GM18861 (cell line): ENCODE results near the gene PTGDS.

Source experiments
- ATAC-seq: cut with Tn5 transposase; IDR thresholded peaks from one replicate; pipeline ENCODE4 v1.9.1; 2021; ENCODE audit not compliant: unreplicated experiment

Gene PTGDS

GRCh38 chr9:136945333-136946227 lies 31.7 kb upstream of the PTGDS start:
- ATAC-seq: no peak

DNA sequence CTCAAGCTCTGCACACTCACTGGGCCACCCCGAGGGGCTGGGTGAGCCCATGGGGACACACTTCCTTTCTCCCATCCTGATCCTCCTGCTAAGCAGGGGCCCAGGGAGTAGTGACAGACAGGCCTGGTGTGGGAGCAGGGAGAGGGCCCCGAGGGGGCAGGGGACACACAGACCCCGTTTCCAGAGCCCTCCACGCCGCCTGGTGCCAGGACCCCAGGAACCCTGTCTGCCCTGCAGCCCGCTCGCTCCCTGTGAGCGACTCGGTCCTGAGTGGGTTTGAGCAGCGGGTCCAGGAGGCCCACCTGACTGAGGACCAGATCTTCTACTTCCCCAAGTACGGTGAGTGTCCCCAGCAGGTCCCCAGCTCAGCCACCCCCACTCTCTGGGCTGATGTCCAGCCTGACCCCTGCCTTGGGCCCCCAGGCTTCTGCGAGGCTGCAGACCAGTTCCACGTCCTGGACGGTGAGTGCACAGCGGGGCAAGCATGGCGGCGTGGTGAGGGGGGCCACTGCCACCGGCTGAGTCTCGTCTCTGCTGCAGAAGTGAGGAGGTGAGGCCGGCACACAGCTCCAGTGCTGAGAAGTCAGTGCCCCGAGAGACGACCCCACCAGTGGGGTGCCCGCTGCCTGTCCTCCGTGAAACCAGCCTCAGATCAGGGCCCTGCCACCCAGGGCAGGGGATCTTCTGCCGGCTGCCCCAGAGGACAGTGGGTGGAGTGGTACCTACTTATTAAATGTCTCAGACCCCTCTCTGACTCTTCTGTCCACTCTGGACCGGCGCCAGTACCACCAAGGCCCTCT lies 30.9 kb upstream of the PTGDS start:
- no peak for ATAC-seq

- no peak for ATAC-seq
Observed at GRCh38 chr9:136947028-136947891, 30.0 kb upstream of the PTGDS start.

DNA sequence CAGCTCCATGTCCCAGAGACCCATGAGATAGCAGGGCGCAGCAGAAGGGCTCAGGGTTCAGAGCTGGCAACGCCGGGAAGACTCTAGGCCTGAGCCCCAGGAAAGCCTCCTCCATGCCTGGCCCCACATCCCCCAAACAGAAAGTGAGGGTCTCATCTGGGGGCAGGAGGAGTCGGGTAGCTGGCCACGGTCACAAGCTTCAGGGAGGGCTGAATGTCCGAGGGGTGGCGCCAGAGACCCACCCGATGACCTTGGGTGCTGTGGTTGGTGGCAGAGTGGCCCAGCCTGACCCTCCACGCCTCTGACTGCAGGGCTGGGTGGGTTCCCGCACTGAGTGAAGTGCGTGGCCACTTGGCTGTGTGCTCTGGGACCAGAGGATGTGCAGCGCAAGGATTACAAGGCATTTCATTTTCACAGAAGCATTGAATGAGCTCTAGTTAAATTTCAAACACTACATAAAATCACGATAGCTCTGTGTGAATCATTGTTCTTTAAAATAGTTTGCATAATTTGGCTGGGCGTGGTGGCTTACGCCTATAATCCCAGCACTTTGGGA lies 29.3 kb upstream of the PTGDS start:
- no peak for ATAC-seq

- ATAC-seq: no peak
Observed at GRCh38 chr9:136949239-136949816, 28.0 kb upstream of the PTGDS start.

DNA sequence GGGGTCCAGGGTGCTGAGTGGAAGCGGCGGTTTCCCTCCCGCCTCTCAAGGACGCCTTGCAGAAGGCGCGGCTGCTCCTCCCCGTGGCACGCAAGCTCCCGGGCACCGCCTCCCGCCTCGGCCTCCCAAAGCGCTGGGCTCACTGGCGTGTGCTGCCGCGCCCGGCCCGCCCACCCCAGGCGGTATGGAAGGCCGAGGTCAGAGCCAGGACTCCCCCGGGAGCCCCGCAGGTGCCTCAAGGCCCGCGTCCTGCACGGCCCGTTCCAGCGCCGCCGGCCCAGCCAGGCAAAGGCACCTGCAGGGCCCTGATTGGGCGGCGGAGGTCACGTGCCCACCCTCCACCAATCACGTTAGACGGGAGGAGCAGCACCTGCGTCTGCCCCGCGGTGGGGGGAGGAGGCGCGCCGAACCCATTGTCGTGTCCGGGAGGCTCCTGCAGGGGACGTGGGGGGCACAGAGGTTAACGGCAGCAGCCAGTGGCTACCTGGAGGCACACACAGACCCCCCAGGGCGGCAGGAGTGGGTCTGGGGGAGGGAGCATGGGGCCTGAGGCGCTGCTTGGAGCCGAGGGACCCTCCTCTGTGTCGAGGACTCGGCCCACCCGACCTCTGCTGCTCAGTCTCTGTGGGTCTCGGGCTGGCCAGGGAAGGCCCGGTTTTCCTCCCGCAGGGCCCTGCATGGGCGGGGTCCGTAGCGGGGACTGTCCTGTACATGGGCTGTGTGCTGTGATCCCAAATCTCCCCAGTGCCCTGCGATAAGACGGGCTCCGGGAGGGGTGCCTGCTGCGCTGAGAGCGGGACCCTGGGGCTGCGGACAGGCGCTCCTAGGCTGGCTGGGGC lies 27.3 kb upstream of the PTGDS start:
- peak; percentile 71 for ATAC-seq

- no peak for ATAC-seq
Observed at GRCh38 chr9:136950656-136951276, 26.5 kb upstream of the PTGDS start.

GRCh38 chr9:136951541-136952320 lies 25.6 kb upstream of the PTGDS start, which contains the start of gene LCN12:
LCN12 (plus strand) TSS chr9:136952273; CDS start chr9:136952328, 55 bp downstream.
- no peak for ATAC-seq

DNA sequence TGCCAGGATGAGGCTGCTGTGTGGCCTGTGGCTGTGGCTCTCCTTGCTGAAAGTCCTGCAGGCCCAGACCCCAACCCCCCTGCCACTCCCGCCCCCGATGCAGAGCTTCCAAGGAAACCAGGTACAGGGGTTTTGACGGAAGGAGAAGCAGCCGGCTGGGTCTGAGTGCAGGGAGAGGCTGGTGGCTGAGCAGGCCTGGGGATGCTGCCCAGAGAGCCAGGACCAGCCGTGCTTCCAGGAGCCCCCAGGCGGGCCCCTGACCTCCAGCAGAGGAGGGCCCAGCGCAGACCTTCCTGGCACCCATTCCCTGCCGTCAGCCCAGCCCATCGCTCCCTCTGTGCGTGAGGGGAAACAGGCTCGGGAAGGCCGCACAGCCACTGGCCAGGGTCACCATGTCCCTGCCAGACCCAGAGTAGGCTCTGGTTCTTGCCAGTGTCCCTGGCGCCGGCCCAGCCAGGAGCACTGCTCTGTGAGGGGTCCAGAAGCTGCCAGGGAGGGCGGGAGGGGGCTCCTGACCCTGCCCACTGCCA lies 24.9 kb upstream of the PTGDS start:
- no peak for ATAC-seq

GRCh38 chr9:136952876-136953770 lies 24.2 kb upstream of the PTGDS start:
- no peak for ATAC-seq

DNA sequence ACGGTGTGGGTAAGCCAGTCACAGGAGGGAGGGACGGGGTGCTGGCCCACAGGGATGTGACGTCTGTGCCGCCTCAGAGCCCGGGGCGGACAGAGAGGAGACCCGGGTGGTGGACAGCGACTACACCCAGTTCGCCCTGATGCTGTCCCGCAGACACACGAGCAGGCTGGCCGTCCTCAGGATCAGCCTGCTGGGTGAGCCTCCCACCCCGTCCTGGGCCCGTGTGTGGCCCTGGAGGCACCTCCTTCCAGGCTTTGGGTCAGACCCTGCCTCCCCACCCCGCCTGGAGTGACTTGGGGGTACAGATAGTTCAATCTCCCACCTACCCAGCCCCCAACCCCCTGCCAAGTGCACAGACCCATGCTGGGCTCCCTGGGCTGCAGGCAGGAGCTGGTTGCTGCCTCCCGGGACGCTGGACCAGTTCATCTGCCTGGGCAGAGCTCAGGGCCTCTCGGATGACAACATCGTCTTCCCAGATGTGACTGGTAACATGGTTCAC lies 23.5 kb upstream of the PTGDS start:
- no peak for ATAC-seq

DNA sequence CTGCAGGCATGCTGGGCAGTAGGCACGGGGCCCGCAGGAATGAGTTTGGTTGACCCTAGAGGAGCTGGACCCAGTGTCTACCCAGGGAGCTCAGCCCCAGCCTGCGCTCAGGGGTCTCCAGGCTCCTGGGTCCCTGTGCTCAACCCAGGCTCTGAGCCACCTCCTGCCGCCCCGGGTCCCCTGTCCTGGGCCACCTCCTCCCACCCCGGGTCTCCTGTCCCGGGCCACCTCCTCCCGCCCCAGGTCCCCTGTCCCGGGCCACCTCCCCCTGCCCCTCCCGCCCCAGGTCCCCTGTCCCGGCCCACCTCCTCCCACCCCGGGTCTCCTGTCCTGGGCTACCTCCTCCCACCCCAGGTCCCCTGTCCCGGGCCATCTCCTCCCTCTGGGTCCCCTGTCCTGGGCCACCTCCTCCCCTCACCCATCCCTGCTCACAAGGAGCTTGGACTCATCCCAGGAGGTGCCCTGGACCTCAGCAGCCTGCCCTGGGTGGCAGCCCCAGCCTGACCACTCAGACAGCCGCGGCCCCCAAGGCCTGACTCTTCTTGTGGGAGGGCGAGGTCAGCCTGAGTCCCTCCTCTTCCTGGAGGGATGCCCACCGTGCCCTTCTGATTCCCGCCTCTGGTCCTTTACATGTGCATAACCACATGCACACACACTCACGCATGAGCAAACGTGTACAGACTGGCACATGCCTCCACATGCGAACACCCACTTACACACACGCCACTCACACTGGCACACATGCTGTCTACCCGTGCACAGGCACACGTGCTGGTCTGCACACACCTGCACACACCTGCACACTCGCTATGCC lies 22.8 kb upstream of the PTGDS start:
- ATAC-seq: no peak

DNA sequence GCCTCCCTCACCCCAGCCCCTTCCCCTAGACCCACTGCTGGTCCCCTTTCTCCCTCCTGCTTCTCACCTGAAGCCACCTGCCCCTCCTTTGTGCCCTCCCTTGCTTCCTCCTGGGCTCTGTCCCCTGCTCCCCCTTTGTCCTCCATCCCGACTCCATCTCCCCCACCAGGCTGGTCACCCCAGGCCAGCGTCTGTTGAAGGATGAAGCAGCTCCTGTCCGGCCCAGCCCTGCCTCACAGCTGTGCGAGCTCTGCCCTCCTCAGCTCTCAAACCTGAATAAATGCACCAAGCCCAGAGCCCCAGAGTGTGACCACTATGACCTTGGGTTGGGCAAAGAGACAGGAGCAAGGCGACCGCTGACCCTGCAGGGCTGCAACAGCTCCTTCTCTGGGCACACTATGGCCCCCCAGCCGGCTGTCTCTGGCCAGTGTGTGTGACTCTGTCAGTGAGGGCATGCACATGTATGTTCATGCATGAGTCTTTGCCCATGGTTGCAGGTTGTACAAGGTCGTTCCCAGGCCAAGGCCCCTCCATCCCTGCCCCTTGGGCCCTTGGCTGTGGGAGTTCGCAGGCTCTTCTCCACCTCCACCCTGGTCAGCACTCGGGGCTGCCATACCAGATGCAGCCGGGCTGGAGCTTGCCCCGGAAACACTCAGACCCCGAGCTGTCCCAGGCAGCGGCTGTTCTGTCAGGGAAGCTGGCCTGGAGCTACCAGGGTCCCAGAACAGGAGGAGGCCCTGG lies 21.9 kb upstream of the PTGDS start:
- ATAC-seq: no peak

DNA sequence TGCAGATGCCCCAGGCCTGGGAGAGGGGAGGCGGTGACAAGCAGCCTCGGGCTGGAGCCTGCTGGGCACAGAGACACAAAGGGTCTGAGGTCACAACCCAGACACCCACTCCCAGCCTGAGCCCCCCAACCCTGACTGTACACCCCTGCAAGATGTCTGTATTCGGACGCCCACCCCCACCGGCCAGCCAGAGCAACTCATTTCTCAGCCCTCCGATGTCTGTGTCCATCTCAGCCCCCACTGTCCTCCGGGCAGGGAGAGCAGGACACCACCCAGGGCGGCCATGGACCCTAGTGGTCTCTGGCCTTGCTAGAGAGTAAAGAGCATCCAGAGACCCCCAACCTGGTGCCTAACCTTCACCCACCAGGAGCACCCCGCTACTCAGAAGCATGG lies 21.4 kb upstream of the PTGDS start:
- no peak for ATAC-seq

DNA sequence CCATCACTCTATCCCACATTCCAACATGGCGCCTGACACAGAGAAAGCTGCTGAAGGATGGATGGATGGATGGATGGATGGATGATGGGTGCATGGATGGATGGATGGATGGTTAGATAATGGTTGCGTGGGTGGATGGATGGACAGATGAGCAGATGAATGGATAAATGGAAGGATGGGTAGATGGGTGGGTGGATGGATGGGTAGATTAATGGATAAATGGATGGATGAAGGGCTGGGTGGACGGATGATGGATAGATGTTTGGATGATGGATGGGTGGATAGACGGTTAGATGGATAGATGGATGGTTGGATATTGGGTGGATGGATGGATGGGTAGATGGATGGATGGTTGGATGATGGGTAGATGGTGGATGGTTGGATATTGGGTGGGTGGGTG lies 20.7 kb upstream of the PTGDS start:
- ATAC-seq: no peak
